Stimulated activated CD4-positive, alpha-beta T cell treated with anti-CD3 and anti-CD28 coated beads, Interleukin-15, amount 100 ng/mL, for 24 hours (primary cell): ENCODE results near the gene TSACC.
"Not testable (repeated sequence)": the region's sequence is repeated elsewhere in the genome, so short reads cannot be mapped to it uniquely, and the experiment has no call there.

ENCODE experiments used
- DNase-seq: peaks from one replicate; pipeline ENCODE4 v3.0.0-alpha.2; 2020

Gene TSACC

DNA sequence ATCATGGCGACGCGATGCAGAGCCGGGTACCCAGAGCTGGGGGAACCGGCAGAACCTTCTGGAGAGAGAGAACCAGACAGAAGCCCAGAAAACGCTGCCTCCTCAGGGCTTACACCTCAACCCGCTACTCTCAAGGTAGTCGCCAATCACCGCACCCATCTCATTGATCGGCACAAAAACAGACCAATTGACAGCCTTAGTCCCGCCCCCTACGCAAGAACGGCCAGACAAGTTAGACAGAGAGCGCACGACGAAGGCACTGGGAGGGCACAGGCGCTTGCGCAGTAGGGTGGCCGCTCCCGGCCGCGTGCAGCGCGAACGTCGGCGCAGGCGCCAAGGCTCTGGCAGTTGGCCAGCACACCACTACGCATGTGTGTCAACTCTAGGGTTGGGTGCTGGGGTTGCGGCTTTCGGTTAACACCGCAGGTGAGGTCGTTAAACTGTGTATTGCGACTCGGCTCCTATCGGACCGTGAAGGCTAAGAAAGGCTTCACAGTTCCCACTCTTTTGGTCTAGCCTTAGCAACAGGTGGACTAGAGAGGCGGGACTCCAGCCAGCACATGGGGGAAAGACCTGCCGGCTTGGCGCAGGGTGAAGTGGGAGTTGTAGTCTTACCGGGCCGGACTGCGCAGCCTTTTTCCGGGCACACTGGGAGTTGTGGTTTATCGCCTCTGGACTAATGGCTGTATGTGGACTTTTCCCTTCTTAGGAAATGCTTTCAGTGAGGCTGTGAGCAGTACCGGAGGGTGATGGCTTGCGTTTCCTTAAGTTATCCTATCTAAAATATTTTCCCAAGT lies at the start of gene TSACC, which contains the start of gene CCT3:
TSACC (plus strand) TSS at position 347 of the 797 bp plus-strand sequence. CDS start 1,232 bp downstream, outside the sequence.
CCT3 (minus strand) TSS at position 113 of the 797 bp plus-strand sequence; CDS start at position 5, 108 bp downstream.
- peak; percentile 99 for DNase-seq

- no peak for DNase-seq
Observed at GRCh38 chr1:156289857-156290256, 48.5 kb upstream of the TSACC start.

- DNase-seq, result peak; percentile 44
Observed at GRCh38 chr1:156291226-156292061, 46.9 kb upstream of the TSACC start.

GRCh38 chr1:156293098-156293434 lies 45.3 kb upstream of the TSACC start:
- no peak for DNase-seq

DNA sequence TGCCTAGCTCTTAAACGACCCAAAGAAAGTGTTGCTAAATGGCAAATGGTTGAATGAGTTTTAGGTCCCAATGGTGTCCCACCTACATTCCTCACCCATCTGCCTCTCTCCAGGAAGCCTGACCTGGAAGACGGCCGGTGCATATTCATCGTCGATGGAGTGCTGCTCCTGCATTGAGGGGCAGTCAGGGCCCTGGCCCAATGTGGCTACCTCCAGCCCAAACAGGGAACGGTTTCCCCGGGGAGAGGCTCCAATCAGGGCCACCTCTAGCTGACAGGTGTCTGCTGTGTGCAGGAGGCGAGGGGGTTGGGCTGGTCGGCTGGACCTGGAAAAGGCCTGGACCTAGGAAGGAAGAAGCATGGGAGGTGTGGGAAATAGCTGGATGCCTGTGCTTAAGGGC lies 44.4 kb upstream of the TSACC start:
- DNase-seq, result no peak

- DNase-seq, result peak; percentile 69
Observed at GRCh38 chr1:156295391-156295947, 42.9 kb upstream of the TSACC start, which contains the start of gene GLMP. GLMP (minus strand) TSS chr1:156295679; CDS start chr1:156295645, 34 bp downstream.

DNA sequence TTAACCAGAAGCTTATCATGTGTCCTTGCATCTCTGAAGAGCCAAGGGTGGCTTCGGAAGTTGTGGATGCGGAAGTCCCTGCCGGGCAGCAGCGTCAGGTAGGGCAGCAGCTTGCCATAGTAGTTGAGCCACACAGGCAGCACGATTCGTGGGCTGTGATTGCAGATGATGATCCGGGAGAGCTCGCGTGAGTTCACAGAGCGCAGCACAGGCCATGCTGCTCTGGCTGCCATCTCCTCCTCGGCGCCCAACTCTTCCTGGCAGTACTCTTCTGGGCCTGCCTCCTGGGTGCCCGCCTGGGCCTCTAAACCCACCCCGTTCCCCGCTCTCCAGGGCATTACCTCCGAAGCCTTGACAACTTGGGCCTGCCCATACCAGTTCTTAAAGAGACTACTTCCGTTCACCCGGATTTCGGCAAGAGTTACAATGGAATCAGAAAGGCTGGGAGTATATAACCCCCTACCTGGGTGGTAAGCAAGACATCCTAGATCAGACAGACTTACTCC lies 39.4 kb upstream of the TSACC start, which contains the start of gene VHLL:
VHLL (minus strand) TSS at position 456 of the 506 bp plus-strand sequence; CDS start at position 338, 118 bp downstream.
- no peak for DNase-seq

DNA sequence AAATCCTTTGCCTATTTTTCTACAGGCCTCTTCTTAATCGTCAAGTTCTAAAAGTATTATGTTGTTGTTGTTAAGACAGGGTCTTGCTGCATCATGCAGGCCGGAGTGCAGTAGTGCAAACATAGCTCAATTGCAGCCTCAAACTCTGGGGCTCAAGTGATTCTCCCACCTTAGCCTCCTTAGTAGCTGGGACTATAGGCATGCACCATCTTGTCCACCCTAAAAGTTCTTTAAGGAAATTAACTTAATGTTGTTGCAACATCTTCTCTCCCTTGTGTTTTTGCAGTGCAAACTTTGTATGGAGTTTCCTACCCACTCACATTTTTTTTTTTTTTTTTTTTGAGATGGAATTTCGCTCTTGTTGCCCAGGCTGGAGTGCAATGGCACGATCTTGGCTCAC lies 35.1 kb upstream of the TSACC start:
- no peak for DNase-seq

GRCh38 chr1:156305215-156305614 lies 33.1 kb upstream of the TSACC start:
- no peak for DNase-seq

- DNase-seq, result no peak
Observed at GRCh38 chr1:156308078-156308477, 30.2 kb upstream of the TSACC start.

DNA sequence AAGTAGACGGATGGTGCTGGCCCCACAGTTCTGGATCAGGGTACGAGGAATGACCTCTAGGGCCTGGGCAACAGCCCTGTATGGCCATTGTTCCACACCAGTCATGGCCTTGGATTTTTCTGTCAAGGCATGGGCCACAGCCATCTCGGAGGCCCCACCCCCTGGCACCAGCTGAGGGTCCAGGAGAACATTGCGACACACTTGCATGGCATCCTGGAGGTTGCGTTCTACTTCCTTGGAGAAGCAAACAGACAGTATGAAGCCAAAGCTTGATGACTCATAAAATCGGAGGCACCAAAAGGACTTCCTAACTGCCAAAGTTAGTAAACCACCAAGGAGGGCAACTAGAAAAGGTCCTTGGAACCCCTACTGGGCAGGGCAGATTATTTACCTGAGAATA lies 27.4 kb upstream of the TSACC start:
- DNase-seq, result no peak

DNA sequence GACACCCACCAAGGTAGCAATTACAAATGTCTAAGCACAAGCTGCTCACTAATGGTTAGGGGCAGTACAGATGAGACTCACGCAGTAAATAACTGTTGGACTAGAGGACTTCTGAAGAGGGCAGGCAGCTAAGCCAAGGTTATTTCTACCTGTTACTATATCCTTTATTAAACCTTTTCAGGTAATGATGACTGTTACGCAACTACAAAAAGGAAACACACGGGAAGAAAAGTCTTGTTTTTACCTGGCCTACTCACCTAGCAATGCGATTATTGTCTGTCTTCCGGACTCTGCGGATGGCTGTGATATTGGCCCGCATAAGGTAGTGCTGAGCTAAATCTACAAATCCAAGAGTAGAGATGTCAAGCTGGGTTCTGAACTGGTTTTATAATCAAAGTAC lies 21.4 kb upstream of the TSACC start:
- no peak for DNase-seq

DNA sequence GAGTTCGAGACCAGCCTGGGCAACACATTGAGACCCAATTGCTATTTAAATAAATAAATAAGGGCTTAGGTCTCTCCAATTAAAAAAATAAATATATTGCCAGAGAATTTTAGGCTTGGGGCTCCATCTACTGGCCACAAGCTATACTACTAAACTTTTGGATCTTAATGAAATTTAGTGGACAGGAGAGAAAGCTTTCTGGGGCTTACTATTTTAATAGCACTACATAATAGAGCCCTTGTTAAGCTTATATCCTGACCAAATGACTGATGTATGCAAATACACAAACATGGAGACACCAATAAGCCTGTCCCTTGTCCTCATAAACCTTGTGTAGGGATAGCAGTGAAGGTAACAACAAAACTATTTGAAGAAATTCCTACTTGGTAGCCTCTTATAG lies 18.7 kb upstream of the TSACC start:
- no peak for DNase-seq

DNA sequence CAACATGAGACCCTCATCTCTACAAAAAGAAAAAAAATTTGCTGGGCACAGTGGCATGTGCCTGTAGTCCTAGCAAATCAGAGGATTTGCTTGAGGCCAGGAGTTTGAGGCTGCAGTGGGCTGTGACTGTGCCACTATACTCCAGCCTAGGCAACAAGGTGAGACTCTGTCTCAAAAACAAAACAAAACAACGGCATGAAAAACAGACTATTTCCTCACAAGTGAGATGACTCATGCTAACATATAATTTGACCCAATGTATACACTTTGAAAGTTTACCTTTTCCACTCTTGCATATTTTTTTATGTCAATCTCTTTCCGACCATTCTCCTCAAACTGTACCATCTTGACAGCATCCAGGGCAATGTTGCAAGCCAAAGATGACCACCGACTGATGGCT lies 17.8 kb upstream of the TSACC start:
- DNase-seq, result no peak

DNA sequence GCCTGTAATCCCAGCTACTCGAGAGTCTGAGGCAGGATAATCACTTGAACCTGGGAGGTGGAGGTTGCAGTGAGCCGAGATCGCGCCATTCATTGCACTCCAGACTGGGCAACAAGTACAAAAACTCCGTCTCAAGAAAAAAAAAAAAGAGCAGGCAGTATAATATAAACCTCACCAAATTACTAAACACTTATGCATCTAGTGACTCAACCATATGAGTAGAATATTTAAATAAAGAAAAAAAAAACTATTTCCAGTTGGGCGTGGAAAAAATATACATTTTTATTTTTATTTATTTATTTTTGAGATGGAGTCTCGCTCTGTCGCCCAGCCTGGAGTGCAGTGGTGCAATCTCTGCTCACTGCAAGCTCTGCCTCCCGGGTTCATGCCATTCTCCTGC lies 15.1 kb upstream of the TSACC start:
- DNase-seq, result not testable (repeated sequence)

- no peak for DNase-seq
Observed at GRCh38 chr1:156336242-156336641, 2.1 kb upstream of the TSACC start.

DNA sequence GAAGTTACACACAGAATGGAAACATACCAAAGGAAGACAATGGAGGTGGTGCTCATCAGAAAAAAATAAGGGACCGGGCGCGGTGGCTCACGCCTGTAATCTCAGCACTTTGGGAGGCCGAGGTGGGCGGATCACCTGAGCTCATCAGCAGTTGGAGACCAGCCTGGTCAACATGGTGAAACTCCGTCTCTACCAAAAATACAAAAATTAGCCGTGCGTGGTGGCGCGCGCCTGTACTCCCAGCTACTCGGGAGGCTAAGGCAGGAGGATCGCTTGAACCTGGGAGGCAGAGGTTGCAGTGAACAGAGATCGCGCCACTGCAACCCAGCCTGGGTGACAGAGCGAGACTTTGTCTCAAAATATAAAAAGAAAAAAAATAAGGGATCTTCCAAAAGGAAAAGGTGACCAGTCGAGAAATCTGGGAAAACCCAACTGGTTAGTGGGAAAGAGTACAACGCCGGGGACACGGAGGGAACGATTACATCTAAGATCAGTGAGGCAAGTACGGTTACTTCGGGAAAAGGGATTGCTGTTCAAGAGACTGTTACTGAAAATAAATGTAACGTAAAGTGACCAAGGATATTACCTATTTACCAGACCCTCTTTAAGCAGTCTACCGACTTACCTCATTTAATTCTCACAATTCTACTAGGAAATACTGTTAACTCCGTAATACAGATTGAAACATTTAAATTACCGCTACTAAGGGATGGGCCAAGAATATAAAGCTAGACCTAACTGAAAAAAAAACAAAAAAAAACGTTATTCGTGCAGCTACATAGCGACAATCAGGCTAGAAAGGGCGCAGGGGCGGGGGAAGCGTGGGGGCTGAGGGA lies 1.1 kb upstream of the TSACC start:
- DNase-seq, result peak; percentile 24

- no peak for DNase-seq
Observed at GRCh38 chr1:156337888-156338179, 492 bp upstream of the TSACC start.

DNA sequence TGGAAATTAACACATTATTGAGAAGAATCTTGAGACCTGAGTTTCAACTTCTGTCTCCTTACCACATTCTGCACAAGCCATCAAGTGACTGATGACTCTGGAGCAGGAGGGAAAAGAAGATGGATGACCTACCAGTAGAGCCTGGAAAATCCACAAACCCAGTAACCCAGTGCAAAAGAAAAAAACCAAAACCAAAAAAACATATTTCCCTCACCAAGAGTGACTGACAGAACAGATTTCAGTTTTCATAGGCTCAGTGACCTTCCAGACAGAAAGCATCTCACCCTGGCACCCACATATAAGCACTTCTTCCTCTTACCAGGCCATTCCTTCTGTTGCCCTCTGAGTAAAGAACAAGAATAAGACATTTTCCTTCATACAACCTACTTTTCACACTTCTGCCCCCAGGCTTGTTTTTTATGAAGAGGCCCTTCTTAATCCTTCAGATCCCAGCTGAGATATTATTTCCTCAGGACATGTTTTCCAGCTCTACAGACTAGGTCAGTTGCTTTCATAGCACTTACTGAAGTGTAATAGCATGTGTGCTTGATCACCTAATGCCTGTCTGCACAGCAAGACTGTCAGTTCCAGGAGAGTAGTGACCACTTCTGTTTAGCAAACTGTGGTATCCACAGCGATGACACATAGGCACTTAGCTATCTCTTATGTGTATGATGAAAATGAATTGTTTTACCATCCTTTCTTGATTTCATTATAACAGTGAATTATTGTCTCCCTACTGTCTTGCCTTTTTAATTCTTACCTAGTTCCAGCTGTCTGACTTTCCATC lies 4.0 kb downstream of the TSACC start:
- DNase-seq, result no peak

- no peak for DNase-seq
Observed at GRCh38 chr1:156344409-156344808, 6.1 kb downstream of the TSACC start.

DNA sequence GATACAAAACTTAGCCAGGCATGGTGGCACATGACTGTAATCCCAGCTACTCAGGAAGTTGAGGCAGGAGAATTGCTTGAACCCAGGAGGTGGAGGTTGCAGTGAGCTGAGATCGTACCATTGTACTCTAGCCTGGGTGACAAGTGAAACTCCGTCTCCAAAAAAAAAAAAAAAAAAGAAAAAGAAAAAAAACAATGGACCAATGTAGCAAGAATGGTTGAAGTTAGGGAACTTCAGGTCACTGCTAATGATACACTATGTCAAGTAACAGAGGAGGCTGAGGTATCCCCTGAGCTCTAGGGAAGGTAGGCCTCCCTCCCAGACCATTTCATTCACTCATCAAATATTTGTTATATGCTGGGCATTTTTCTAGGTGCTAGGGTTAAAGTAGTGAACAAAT lies 7.7 kb downstream of the TSACC start:
- DNase-seq, result not testable (repeated sequence)

GRCh38 chr1:156346636-156347035 lies 8.3 kb downstream of the TSACC start:
- DNase-seq, result no peak
